K562 (cell line): ENCODE measurements around the gene HOXB4. TPM values are rescaled to one million over a fixed set of nuclear protein-coding genes. Genes with fewer than 3 reads are reported as not detected.

Experiments
- BHLHE40 ChIP-seq: IDR thresholded peaks from 2 replicates; pipeline ENCODE4 v1.6.1; 2011; ENCODE audit warnings: low read length, improper control_type of control experiment
- BRD4 ChIP-seq: fragments of 200-600 bp; sonication (generic); IDR thresholded peaks from 2 replicates; pipeline ENCODE4 v1.6.1; 2017; ENCODE audit warnings: inconsistent platforms
- CBFA2T2 ChIP-seq: fragments of 450-650 bp; conservative IDR thresholded peaks from 2 replicates; pipeline ENCODE4 v1.6.1; 2017; ENCODE audit warnings: mild to moderate bottlenecking
- EGR1 ChIP-seq: fragments of 450-650 bp; conservative IDR thresholded peaks from 2 replicates; pipeline ENCODE4 v1.6.1; 2017; ENCODE audit warnings: mild to moderate bottlenecking
- GATA2 ChIP-seq: sonication (generic); formaldehyde crosslinking; IDR thresholded peaks from 2 replicates; pipeline ENCODE4 v1.4.0; 2020; ENCODE audit warnings: mild to moderate bottlenecking, missing genetic modification reagents
- HDGF ChIP-seq: fragments of 450-650 bp; IDR thresholded peaks from 2 replicates; pipeline ENCODE4 v1.6.1; 2016
- HLTF ChIP-seq: fragments of 450-650 bp; IDR thresholded peaks from 2 replicates; pipeline ENCODE4 v1.6.1; 2016
- HMG20B ChIP-seq: fragments of 250-450 bp; sonication (Bioruptor Pico); IDR thresholded peaks from 2 replicates; pipeline ENCODE4 v1.5.0; 2021; ENCODE audit warnings: mild to moderate bottlenecking
- HNRNPUL1 ChIP-seq: fragments of 200-400 bp; formaldehyde crosslinking; IDR thresholded peaks from 2 replicates; pipeline ENCODE4 v1.6.1; 2017; ENCODE audit warnings: low read length
- KAT7 ChIP-seq: sonication (generic); formaldehyde crosslinking; IDR thresholded peaks from 2 replicates; pipeline ENCODE4 v1.8.0; 2022; ENCODE audit warnings: missing genetic modification reagents, mild to moderate bottlenecking, borderline replicate concordance
- NCOA1 ChIP-seq: fragments of 450-650 bp; IDR thresholded peaks from 2 replicates; pipeline ENCODE4 v1.6.1; 2016; ENCODE audit warnings: low read depth
- NFATC3 ChIP-seq: fragments of 450-650 bp; IDR thresholded peaks from 2 replicates; pipeline ENCODE4 v1.6.1; 2017; ENCODE audit warnings: mild to moderate bottlenecking
- NFIC ChIP-seq: fragments of 450-650 bp; IDR thresholded peaks from 2 replicates; pipeline ENCODE4 v1.6.1; 2017; ENCODE audit warnings: mild to moderate bottlenecking, inconsistent platforms
- NFRKB ChIP-seq: fragments of 450-650 bp; IDR thresholded peaks from 2 replicates; pipeline ENCODE4 v1.6.1; 2016; ENCODE audit warnings: low read depth
- NR4A1 ChIP-seq, 2 experiments: fragments of 250-450 bp in 1 of 2; fragments of 450-650 bp in 1 of 2; sonication (Bioruptor Pico) in 1 of 2; IDR thresholded peaks; 2 replicates each; pipeline versions ENCODE4 v1.4.0 to v1.6.1; 2016 to 2020; ENCODE audit warnings: mild to moderate bottlenecking in 2 of 2, missing compliant biosample characterization in 1 of 2, missing genetic modification characterization in 1 of 2, moderate library complexity in 1 of 2
- PTBP1 ChIP-seq: fragments of 200-400 bp; formaldehyde crosslinking; IDR thresholded peaks from 2 replicates; pipeline ENCODE4 v1.6.1; 2017; ENCODE audit warnings: low read depth, low read length
- RBM15 ChIP-seq: fragments of 200-400 bp; formaldehyde crosslinking; IDR thresholded peaks from 2 replicates; pipeline ENCODE4 v1.6.1; 2018; ENCODE audit warnings: mild to moderate bottlenecking, low read length, moderate library complexity; ENCODE audit not compliant: insufficient read depth
- RCOR1 ChIP-seq, 2 experiments: IDR thresholded peaks; 2 replicates each; pipeline ENCODE4 v1.6.1; 2012; ENCODE audit warnings: low read depth in 2 of 2, low read length in 2 of 2, borderline replicate concordance in 1 of 2, improper control_type of control experiment in 1 of 2
- TAF9B ChIP-seq: fragments of 450-650 bp; IDR thresholded peaks from 2 replicates; pipeline ENCODE4 v1.6.1; 2018; ENCODE audit warnings: mild to moderate bottlenecking; ENCODE audit not compliant: partially characterized antibody
- WHSC1 ChIP-seq: IDR thresholded peaks from one replicate; pipeline ENCODE4 v1.6.1; 2012; ENCODE audit warnings: low read length, control low read depth, inconsistent platforms
- ZNF165 ChIP-seq: fragments of 250-450 bp; sonication (Bioruptor Pico); IDR thresholded peaks from 2 replicates; pipeline ENCODE4 v1.4.0; 2020; ENCODE audit warnings: borderline replicate concordance
- polyA plus RNA-seq, 8 experiments: library from polyadenylated mRNA; depleted of rRNA in 4 of 8; stranded (reverse) in 5 of 8; unstranded in 3 of 8; fragments of >200 nt; fragmentation: Nextera tagmentation in 2 of 8; fragmentation: Illumina TruSeq in 1 of 8; extraction: Ambion mirVana in 2 of 8; extraction: Trizol in 1 of 8; gene quantifications; 2 replicates each; pipeline versions ENCODE4 v1.2.1 to v1.2.3, GENCODE V29; 2011 to 2014; ENCODE audit warnings: inconsistent platforms in 1 of 8, missing spikeins in 1 of 8
- total RNA-seq, 7 experiments: library from RNA; depleted of rRNA in 6 of 7; stranded (reverse); fragments of >200 nt in 6 of 7; fragmentation: Illumina TruSeq in 2 of 7; extraction: Trizol in 2 of 7; gene quantifications; 2 replicates each; pipeline versions ENCODE4 v1.2.1 to v1.2.3, GENCODE V29; 2011 to 2021; ENCODE audit warnings: low replicate concordance in 1 of 7
- TF ChIP-seq, protein P1 (sequence below): sonication (generic); formaldehyde crosslinking; IDR thresholded peaks from 2 replicates; pipeline ENCODE4 v1.8.1; 2022; ENCODE audit warnings: missing genetic modification reagents
- TF ChIP-seq, protein P2 (sequence below), 3 experiments: fragments of 200-800 bp in 1 of 3; fragments of 250-450 bp in 1 of 3; fragments of 450-650 bp in 1 of 3; sonication (Bioruptor Pico) in 1 of 3; sonication (Bioruptor generic) in 1 of 3; formaldehyde crosslinking in 1 of 3; IDR thresholded peaks; 2 replicates each; pipeline versions ENCODE4 v1.6.1 to v1.8.0; 2016 to 2022; ENCODE audit warnings: mild to moderate bottlenecking in 2 of 3, missing genetic modification characterization in 2 of 3, missing compliant biosample characterization in 1 of 3, moderate library complexity in 1 of 3
- TF ChIP-seq, protein P3 (sequence below): fragments of 450-650 bp; formaldehyde crosslinking; IDR thresholded peaks from 2 replicates; pipeline ENCODE4 v1.4.0; 2020; ENCODE audit warnings: mild to moderate bottlenecking, mixed read lengths

HOXB4 gene
- total and polyA plus RNA-seq, 9 of the 15 experiments (the other 6 are each of a cell fraction or from before 2014, with no cell fraction given) = 1.6 to 34.9 (median 14.9) TPM

DNA sequence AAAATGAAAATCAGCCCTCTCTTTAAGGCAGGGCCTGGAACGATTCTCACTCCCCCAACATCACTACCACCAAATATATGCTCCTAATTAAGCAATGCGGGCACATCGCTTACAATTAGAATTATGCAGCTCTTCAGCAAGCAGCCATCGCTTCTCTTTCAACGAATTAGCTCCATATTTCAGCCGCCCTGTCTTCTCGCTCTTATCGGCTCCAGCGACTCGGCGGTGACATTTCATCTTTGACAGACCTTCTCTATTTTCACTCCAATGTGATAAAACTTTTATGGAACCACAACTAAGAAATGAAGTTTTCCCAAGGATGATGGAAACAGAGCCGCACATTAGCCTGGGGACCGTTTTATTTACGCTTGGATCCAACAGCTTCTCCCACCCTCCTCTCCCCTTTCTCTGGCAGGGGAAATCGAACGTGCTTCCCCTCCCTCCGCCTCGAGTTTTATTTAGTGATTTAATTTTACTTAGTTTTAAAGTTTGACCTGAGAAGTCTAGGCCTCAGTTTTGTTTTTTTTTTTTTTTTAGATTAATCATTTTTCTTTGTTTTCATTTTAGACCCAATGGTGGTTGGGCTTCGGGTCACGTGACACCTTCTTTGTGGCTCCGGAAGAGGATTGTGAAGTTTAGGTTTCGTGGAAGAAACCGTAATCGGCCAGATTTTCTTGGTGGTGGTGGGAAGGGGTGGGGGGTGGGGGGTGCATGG lies 30.2 kb downstream of the HOXB4 start (continued):
- no peak for TF ChIP-seq ZNF165 (CRISPR knock-in tag)
- no peak for TF ChIP-seq NFIC
- TF ChIP-seq, protein P1, sequence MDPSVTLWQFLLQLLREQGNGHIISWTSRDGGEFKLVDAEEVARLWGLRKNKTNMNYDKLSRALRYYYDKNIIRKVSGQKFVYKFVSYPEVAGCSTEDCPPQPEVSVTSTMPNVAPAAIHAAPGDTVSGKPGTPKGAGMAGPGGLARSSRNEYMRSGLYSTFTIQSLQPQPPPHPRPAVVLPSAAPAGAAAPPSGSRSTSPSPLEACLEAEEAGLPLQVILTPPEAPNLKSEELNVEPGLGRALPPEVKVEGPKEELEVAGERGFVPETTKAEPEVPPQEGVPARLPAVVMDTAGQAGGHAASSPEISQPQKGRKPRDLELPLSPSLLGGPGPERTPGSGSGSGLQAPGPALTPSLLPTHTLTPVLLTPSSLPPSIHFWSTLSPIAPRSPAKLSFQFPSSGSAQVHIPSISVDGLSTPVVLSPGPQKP = no peak
- TF ChIP-seq HLTF = 0 out of 2 replicates have a peak, but pooled peaks have one; percentile 38
- TF ChIP-seq TAF9B = peak; percentile 39
- no peak for TF ChIP-seq NR4A1 (CRISPR knock-in tag; IDR thresholded peaks at IDR 0.05)
- TF ChIP-seq NR4A1 (tag; IDR thresholded peaks at IDR 0.05) = no peak
- no peak for TF ChIP-seq WHSC1
- 0 out of 2 replicates have a peak, but pooled peaks have one; percentile 19 for TF ChIP-seq GATA2 (CRISPR knock-in tag)
- TF ChIP-seq HNRNPUL1 = no peak
- TF ChIP-seq, protein P2, sequence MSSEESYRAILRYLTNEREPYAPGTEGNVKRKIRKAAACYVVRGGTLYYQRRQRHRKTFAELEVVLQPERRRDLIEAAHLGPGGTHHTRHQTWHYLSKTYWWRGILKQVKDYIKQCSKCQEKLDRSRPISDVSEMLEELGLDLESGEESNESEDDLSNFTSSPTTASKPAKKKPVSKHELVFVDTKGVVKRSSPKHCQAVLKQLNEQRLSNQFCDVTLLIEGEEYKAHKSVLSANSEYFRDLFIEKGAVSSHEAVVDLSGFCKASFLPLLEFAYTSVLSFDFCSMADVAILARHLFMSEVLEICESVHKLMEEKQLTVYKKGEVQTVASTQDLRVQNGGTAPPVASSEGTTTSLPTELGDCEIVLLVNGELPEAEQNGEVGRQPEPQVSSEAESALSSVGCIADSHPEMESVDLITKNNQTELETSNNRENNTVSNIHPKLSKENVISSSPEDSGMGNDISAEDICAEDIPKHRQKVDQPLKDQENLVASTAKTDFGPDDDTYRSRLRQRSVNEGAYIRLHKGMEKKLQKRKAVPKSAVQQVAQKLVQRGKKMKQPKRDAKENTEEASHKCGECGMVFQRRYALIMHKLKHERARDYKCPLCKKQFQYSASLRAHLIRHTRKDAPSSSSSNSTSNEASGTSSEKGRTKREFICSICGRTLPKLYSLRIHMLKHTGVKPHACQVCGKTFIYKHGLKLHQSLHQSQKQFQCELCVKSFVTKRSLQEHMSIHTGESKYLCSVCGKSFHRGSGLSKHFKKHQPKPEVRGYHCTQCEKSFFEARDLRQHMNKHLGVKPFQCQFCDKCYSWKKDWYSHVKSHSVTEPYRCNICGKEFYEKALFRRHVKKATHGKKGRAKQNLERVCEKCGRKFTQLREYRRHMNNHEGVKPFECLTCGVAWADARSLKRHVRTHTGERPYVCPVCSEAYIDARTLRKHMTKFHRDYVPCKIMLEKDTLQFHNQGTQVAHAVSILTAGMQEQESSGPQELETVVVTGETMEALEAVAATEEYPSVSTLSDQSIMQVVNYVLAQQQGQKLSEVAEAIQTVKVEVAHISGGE (CRISPR knock-in tag; IDR thresholded peaks at IDR 0.05) = no peak
- TF ChIP-seq BRD4 = peak; percentile 15; the same call in 1 of the 2 replicates
- TF ChIP-seq HMG20B (CRISPR knock-in tag) = no peak
- no peak for TF ChIP-seq HDGF
- peak; percentile 88 for TF ChIP-seq NFRKB
- peak; percentile 97 for TF ChIP-seq CBFA2T2
- TF ChIP-seq NCOA1 = 0 out of 2 replicates have a peak, but pooled peaks have one; percentile 8
- peak; percentile 65 for TF ChIP-seq BHLHE40
- no peak for TF ChIP-seq PTBP1
- peak in 1 of 2 experiments; percentile 61; a peak in 1 of 4 replicates for TF ChIP-seq RCOR1 (IDR thresholded peaks at IDR 0.05; ENCODE audit: borderline replicate concordance in 1 of 2, low read depth in 2 of 2, low read length in 2 of 2)
- TF ChIP-seq KAT7 (CRISPR knock-in tag) = no peak
- TF ChIP-seq, protein P3, sequence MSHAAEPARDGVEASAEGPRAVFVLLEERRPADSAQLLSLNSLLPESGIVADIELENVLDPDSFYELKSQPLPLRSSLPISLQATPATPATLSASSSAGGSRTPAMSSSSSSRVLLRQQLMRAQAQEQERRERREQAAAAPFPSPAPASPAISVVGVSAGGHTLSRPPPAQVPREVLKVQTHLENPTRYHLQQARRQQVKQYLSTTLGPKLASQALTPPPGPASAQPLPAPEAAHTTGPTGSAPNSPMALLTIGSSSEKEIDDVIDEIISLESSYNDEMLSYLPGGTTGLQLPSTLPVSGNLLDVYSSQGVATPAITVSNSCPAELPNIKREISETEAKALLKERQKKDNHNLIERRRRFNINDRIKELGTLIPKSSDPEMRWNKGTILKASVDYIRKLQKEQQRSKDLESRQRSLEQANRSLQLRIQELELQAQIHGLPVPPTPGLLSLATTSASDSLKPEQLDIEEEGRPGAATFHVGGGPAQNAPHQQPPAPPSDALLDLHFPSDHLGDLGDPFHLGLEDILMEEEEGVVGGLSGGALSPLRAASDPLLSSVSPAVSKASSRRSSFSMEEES (CRISPR knock-in tag) = peak; percentile 99
- 0 out of 2 replicates have a peak, but pooled peaks have one; percentile 54 for TF ChIP-seq NFATC3
- peak; percentile 57 for TF ChIP-seq EGR1
- TF ChIP-seq RBM15 = no peak
